ENCODE results near the gene ACOX1.

ACOX1 gene

GRCh38 chr17:75902406-75902805 lies 76.6 kb downstream of the ACOX1 start:
- peaks cover 28% of the 10 kb centered on the region; the same call in 1 of the 2 replicates for H3K36me3 ChIP-seq (ENCODE audit: insufficient read depth, low read length)
- H3K4me1 ChIP-seq (ENCODE audit: insufficient read depth, low read length, poor library complexity, severe bottlenecking) = peaks cover 23% of the 10 kb centered on the region
- H3K9ac ChIP-seq (ENCODE audit: low read depth, low read length, poor library complexity, severe bottlenecking) = no peak overlapping the region

GRCh38 chr17:75901727-75902126 lies 77.2 kb downstream of the ACOX1 start:
- Histone ChIP-seq H3K9me3 (ENCODE audit: insufficient read depth, low read depth, low read length) (no peaks in the 10 kb centered on the region), H4K20me1 (ENCODE audit: insufficient read depth, low read length, poor library complexity, severe bottlenecking) (peaks cover 6% of the 10 kb centered on the region), H3K4me2 (ENCODE audit: low read depth, low read length, poor library complexity, severe bottlenecking) (no peak overlapping the region), H3K36me3 (ENCODE audit: insufficient read depth, low read length) (peaks cover 28% of the 10 kb centered on the region; the same call in 1 of the 2 replicates), H3K4me3 (ENCODE audit: low read length, poor library complexity, severe bottlenecking) (no peak overlapping the region), H2AFZ (ENCODE audit: low read length) (no peak overlapping the region), H3F3A (ENCODE audit: low read depth) (peaks cover 5% of the 10 kb centered on the region), H3K9ac (ENCODE audit: low read depth, low read length, poor library complexity, severe bottlenecking) (no peak overlapping the region), H3K4me1 (ENCODE audit: insufficient read depth, low read length, poor library complexity, severe bottlenecking) (peaks cover 28% of the 10 kb centered on the region), H3K79me2 (ENCODE audit: insufficient read depth, low read length) (peaks cover 32% of the 10 kb centered on the region), H3K9me2 (replicated peaks; ENCODE audit: low read depth, low read length) (no peaks in the 10 kb centered on the region), H3K27me3 (ENCODE audit: insufficient read depth, low read length, poor library complexity, severe bottlenecking) (no peaks in the 10 kb centered on the region)
- TF ChIP-seq CTCF (conservative IDR thresholded peaks at IDR 0.05; ENCODE audit: low read length) (no peak), EZH2phosphoT487 (IDR thresholded peaks at IDR 0.05; ENCODE audit: borderline replicate concordance) (no peak)

More at GRCh38 chr17:75902406-75902805, 76.6 kb downstream of the ACOX1 start:
- H4K20me1 ChIP-seq (ENCODE audit: insufficient read depth, low read length, poor library complexity, severe bottlenecking) = peaks cover 6% of the 10 kb centered on the region
- H3K9me3 ChIP-seq (ENCODE audit: insufficient read depth, low read depth, low read length) = no peaks in the 10 kb centered on the region
- H3K4me3 ChIP-seq (ENCODE audit: low read length, poor library complexity, severe bottlenecking) = no peak overlapping the region
- no peak overlapping the region for H3K4me2 ChIP-seq (ENCODE audit: low read depth, low read length, poor library complexity, severe bottlenecking)
- peaks cover 32% of the 10 kb centered on the region for H3K79me2 ChIP-seq (ENCODE audit: insufficient read depth, low read length)
- peaks cover 2% of the 10 kb centered on the region for H3F3A ChIP-seq (ENCODE audit: low read depth)
- TF ChIP-seq CTCF (conservative IDR thresholded peaks at IDR 0.05; ENCODE audit: low read length) = no peak
- no peak for TF ChIP-seq EZH2phosphoT487 (IDR thresholded peaks at IDR 0.05; ENCODE audit: borderline replicate concordance)
- H3K27me3 ChIP-seq (ENCODE audit: insufficient read depth, low read length, poor library complexity, severe bottlenecking) = no peaks in the 10 kb centered on the region
- no peaks in the 10 kb centered on the region for H3K9me2 ChIP-seq (replicated peaks; ENCODE audit: low read depth, low read length)
- H2AFZ ChIP-seq (ENCODE audit: low read length) = no peak overlapping the region

- peaks cover 38% of the 10 kb centered on the region for H3K79me2 ChIP-seq (ENCODE audit: insufficient read depth, low read length)
- H3K4me1 ChIP-seq (ENCODE audit: insufficient read depth, low read length, poor library complexity, severe bottlenecking) = peaks cover 25% of the 10 kb centered on the region
- peaks cover 28% of the 10 kb centered on the region; the same call in 1 of the 2 replicates for H3K36me3 ChIP-seq (ENCODE audit: insufficient read depth, low read length)
- H3K9ac ChIP-seq (ENCODE audit: low read depth, low read length, poor library complexity, severe bottlenecking) = no peak overlapping the region
- peaks cover 6% of the 10 kb centered on the region for H4K20me1 ChIP-seq (ENCODE audit: insufficient read depth, low read length, poor library complexity, severe bottlenecking)
- no peaks in the 10 kb centered on the region for H3K9me3 ChIP-seq (ENCODE audit: insufficient read depth, low read depth, low read length)
- no peaks in the 10 kb centered on the region for H3K27me3 ChIP-seq (ENCODE audit: insufficient read depth, low read length, poor library complexity, severe bottlenecking)
- TF ChIP-seq EZH2phosphoT487 (IDR thresholded peaks at IDR 0.05; ENCODE audit: borderline replicate concordance) (no peak), CTCF (conservative IDR thresholded peaks at IDR 0.05; ENCODE audit: low read length) (no peak)
- no peak overlapping the region for H3K4me3 ChIP-seq (ENCODE audit: low read length, poor library complexity, severe bottlenecking)
- no peak overlapping the region for H2AFZ ChIP-seq (ENCODE audit: low read length)
- no peaks in the 10 kb centered on the region for H3K9me2 ChIP-seq (replicated peaks; ENCODE audit: low read depth, low read length)
- peaks cover 5% of the 10 kb centered on the region for H3F3A ChIP-seq (ENCODE audit: low read depth)
- no peak overlapping the region for H3K4me2 ChIP-seq (ENCODE audit: low read depth, low read length, poor library complexity, severe bottlenecking)
Observed at GRCh38 chr17:75900691-75901533, 78.1 kb downstream of the ACOX1 start.
